Measurements from ENCODE around the gene DCP1B. TPM values are rescaled to one million over a fixed set of nuclear protein-coding genes. Genes with fewer than 3 reads are reported as not detected.

DCP1B gene
- 10 to 100 TPM; 17.6 to 19.9 TPM for total RNA-seq

DNA sequence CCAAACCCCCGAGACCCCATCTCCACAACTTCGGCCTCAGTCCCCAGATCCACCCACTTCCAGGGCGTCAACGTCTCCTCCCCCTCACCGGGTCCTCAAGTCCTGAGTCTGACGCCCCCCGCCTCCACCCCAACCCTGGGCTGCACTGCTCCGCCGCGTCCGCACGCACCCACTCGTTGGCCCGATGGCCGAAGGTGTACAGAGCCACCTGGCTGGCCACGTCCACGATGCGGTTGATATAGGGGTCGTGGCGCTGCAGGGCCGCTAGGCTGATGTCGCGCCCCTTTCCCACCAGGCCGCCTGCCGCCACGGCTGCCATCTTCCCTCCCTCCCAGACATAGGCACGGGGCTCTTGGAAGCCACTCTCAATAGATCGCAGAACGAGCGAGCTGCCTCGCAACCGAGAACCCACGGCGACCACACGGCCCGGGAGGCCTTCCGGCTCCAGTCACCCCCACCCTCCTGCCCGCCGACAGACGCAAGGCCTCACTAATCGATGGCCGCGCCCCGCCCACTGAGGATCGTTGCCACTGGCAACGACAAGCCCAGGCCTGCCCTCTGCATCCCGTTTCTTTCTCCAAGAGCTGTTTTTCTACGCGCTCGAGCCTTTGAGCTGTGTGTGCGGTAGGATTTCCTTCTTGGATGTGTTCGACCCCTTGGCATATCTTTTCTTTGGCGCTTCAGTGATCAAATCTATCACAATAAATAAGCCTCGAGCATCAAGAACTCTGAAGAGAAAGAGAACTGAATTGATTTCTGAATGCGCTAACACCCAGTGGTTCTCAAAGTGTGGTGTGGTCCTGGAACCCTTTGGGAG, at the start of gene DCP1B:
DCP1B (minus strand) TSS at position 345 of the 817 bp plus-strand sequence; CDS start at position 319, 26 bp downstream.
- DNase-seq (peak; percentile 96), ATAC-seq (replicated peaks in 1 of 2) (peak; percentile 100)
- H3K9me3 Mint-ChIP-seq, result no peaks in the 10 kb centered on the region
- H3K4me1 Mint-ChIP-seq (ENCODE audit: low read depth), result peaks cover 37% of the 10 kb centered on the region
- no peaks in the 10 kb centered on the region for H3K27me3 Mint-ChIP-seq (ENCODE audit: low read depth)
- H3K27ac Mint-ChIP-seq, result peak within 1 kb of the TSS; percentile 98
- H3K36me3 Mint-ChIP-seq (ENCODE audit: insufficient read depth in 2 of 2), result peaks cover 6% of the 10 kb centered on the region in 2 donors
- peak within 1 kb of the TSS; percentile 99 for H3K4me3 Mint-ChIP-seq

DNA sequence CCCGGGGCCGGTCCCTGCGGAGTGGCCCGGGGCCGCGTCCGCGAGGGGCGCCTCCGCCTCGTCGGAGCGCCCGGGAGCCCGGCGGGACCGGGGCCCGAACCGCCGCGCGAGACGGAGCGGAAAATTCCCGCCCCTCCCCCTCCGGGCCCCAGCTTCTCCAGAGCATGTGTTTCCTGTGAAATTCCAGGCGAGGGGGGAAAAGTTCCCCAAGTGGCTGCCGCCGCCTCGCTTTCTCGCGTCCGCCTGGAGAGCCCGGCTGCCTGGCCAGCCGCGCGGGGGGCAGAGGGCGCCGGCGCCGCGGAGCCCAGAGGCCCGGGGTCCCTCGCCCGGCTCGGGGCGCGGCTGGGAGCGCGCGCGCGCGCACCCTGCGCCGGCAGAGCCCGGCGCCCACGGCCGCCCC, 49.4 kb upstream of the DCP1B start:
- no peak overlapping the region for H3K27ac Mint-ChIP-seq
- H3K4me3 Mint-ChIP-seq, result no peak overlapping the region

DNA sequence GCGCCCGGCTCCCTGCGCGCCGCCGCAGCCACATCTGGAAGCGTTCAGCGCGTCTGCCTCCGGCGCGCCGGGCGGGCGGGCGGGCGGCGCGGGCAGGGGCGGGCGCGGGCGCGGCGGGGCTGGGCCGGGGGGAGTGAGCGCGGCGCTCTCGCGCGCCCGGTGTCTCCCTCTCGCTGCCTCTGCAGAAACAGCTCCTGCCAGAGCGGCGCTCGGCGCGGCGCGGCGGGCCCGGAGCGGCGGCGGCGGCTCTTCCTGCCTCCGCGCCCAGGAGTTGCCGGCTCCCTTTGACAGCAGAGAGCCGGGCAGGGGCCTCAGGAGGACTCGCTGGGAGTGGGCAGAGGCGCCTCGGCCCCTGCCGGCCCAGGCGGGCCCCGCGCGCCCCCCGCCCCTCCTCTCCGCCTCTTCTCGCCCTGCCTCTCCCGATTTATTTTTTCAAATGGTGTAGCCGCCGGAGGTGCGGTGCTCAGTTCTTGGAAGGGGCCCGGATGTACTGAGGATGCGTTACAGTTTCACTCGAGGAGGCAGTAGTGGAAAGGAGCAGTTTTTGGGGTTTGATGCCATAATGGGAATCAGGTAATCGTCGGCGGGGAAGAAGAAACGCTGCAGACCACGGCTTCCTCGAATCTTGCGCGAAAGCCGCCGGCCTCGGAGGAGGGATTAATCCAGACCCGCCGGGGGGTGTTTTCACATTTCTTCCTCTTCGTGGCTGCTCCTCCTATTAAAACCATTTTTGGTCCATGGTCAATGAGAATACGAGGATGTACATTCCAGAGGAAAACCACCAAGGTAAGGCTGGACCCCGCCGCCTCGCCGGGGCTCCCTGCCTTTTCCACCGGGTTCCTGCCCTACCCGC, 48.8 kb upstream of the DCP1B start, which contains the start of gene CACNA1C:
CACNA1C (plus strand) TSS at position 162 of the 853 bp plus-strand sequence; CDS start at position 738, 576 bp downstream.
- Mint-ChIP-seq H3K36me3 (ENCODE audit: insufficient read depth in 2 of 2) (peaks cover 0 to 4% of the 10 kb centered on the region in 2 donors), H3K4me3 (peak within 1 kb of the TSS; percentile 84 to 87), H3K4me1 (ENCODE audit: low read depth) (peaks cover 9% of the 10 kb centered on the region), H3K9me3 (no peaks in the 10 kb centered on the region), H3K27ac (no peak within 1 kb of the TSS), H3K27me3 (ENCODE audit: low read depth) (peaks cover 78% of the 10 kb centered on the region)
- ATAC-seq (replicated peaks in 1 of 2) (peak; percentile 86 to 91), DNase-seq (peak; percentile 59 to 71)

More for the DNA sequence above, 49.4 kb upstream of the DCP1B start:
- DNase-seq (no peak), ATAC-seq (replicated peaks in 1 of 2) (no peak)
- H3K36me3 Mint-ChIP-seq (ENCODE audit: insufficient read depth in 2 of 2), result peaks cover 0 to 4% of the 10 kb centered on the region in 2 donors
- H3K4me1 Mint-ChIP-seq (ENCODE audit: low read depth), result peaks cover 9% of the 10 kb centered on the region
- H3K9me3 Mint-ChIP-seq, result no peaks in the 10 kb centered on the region
- H3K27me3 Mint-ChIP-seq (ENCODE audit: low read depth), result peaks cover 78% of the 10 kb centered on the region

DNA sequence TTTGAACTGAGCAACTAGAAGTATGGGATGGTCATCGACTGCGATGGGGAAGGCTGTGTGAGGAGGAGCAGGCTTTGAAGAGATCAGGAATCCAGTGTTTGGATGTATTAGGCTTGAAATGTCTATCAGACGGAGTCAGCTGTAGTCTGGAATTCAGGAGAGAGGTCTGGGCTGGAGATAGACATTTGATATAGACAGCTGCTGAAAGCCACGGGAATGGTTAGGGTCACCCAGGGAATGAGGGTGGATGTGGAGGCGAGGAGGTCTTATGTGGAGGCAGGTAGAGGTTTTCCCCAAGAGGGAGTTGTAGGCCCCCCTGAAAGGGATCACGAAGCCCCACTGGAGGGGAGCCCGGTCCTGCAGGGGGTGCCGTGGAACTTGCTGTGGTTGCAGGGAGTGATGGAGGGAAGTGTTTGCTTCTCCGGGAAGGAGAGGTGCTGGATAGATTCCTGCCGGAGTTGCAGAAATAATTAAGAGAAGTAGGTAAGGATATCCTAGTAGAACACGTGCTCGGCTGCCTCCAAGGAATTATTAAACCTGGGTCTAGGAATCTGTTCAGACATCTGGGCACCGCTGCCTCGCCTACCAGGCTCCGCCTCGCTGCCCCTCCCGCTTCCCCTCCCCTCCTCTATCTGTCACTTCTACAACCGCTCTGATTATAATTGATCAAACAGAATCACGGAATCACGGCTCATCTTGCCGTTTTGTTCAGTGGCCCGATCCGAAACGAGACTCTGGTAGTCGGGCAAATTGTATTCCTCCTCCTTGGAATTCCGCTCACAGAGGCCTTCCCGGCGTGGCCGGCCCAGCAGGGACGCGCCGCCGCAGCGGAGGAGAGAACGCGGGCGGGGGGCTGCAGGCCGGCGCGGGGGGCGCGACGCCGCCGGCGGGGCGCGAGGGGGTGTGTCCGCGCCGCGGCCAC, 47.7 kb upstream of the DCP1B start:
- Mint-ChIP-seq H3K4me1 (ENCODE audit: low read depth) (peaks cover 9% of the 10 kb centered on the region), H3K36me3 (ENCODE audit: insufficient read depth in 2 of 2) (peaks cover 0 to 4% of the 10 kb centered on the region in 2 donors), H3K9me3 (no peaks in the 10 kb centered on the region), H3K27me3 (ENCODE audit: low read depth) (peaks cover 76% of the 10 kb centered on the region), H3K4me3 (peak overlapping the region; percentile 14 to 74), H3K27ac (no peak overlapping the region)
- DNase-seq (no peak), ATAC-seq (replicated peaks in 1 of 2) (no peak)

DNA sequence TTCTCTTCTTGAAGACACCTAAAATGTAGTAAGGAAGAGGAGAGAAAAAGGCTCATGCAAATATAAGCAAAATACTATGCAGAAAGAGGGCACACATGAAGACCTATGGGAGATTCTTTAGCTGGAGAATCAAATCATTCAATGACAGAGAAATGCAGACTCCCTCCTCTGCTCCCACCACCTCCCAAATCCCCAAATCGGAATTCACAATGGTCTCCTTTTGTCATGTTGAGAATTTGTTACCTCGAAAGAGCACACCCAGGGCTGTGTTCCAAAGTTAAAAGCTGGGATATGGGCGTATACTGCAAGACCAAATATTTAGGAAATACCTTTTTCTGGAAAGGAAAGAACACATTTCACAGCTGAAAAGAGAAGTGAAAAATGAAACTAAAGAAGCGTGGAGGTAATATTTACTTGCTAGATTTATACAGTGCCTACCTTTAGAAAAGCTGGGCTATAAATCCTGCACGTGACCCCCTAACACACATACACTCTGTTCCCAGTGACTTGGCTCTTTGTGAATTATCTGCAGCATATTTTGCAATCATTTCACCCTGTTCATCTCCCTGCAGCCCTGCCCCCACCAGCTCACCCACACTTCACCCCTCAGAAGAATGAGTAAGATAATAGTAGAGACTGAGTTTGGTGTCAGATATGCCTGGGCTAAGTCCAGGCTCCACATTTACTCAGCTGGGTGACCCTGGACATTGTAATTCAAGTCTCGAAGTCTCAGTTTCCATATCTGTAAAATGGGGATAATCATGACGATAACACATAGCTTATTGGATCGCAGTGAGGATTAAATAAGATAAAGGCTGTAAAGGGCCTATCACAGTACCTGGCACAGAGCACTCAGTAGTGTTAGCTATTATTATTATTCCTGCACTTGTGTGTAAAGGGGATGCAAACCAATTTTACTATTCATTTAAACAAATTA, 45.6 kb upstream of the DCP1B start:
- no peak for ATAC-seq (replicated peaks in 1 of 2)

DNA sequence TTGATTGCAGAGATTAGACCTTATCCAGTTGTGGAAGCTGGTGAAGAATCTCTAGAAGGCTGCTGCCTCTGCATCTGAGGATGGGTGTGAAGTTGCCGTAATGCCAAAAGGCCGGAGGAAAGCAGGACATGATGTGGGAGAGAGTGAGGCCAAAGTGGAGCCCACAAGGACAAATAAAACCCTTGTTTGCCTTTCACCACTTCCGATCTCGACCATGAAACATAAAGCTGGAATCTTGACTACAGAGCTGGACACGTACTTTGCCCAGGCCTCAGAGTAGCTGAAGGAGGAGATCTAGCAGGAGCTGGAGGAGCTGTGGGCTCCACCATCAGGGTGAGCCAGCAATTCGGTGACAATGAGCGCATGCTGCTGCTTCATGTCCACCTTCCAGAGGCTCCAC, 43.5 kb upstream of the DCP1B start:
- no peaks in the 10 kb centered on the region for H3K4me1 Mint-ChIP-seq (ENCODE audit: low read depth)
- no peak overlapping the region for H3K4me3 Mint-ChIP-seq
- H3K27me3 Mint-ChIP-seq (ENCODE audit: low read depth), result peaks cover 63% of the 10 kb centered on the region
- ATAC-seq (replicated peaks in 1 of 2), result no peak
- no peak for DNase-seq
- H3K36me3 Mint-ChIP-seq (ENCODE audit: insufficient read depth in 2 of 2), result no peaks in the 10 kb centered on the region
- no peaks in the 10 kb centered on the region for H3K9me3 Mint-ChIP-seq
- H3K27ac Mint-ChIP-seq, result no peak overlapping the region

More for the DNA sequence above, 45.6 kb upstream of the DCP1B start:
- Mint-ChIP-seq H3K9me3 (no peaks in the 10 kb centered on the region), H3K36me3 (ENCODE audit: insufficient read depth in 2 of 2) (peaks cover 0 to 4% of the 10 kb centered on the region in 2 donors), H3K4me3 (no peak overlapping the region), H3K4me1 (ENCODE audit: low read depth) (peaks cover 8% of the 10 kb centered on the region), H3K27me3 (ENCODE audit: low read depth) (peaks cover 68% of the 10 kb centered on the region), H3K27ac (no peak overlapping the region)
- no peak for DNase-seq

DNA sequence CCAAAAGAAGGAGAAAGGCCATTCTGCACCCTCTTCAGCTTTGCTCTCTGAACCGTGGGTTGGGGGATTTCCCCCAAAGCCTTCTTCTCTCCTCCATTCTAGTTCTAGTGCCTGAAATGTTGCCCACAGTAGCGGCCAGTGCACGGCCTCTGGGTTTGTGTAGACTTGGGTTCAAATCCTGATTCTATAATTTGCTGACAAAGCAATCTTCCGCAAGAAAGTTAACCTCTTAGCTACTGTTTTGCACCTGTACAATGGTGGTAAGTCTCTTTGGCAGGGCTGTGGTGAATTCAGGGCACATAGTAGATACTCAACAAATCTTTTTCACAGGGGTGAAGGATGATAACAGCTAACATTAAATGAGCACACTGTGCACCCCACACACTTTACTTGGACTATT, 42.7 kb upstream of the DCP1B start:
- H3K4me1 Mint-ChIP-seq (ENCODE audit: low read depth), result no peaks in the 10 kb centered on the region
- peaks cover 65% of the 10 kb centered on the region for H3K27me3 Mint-ChIP-seq (ENCODE audit: low read depth)
- no peaks in the 10 kb centered on the region for H3K36me3 Mint-ChIP-seq (ENCODE audit: insufficient read depth in 2 of 2)

DNA sequence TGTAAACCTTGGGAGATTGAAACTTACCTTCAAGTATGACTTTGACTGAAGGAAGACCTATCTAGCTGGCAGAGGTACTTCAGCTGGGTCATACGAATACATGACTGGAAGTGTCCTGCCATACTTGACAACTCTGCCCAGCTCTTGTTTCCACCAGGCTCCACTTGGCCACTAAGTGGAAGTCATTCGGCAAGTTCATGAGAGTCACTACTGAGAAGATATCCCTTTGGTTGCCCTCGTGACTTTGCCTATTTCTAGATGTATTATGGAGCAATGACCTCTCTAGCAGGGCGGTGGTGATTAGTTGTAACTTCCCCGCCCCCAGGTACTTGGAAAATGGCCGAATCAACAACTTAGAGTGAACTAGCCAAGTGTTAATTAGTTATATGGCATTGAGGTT, 39.9 kb upstream of the DCP1B start:
- H3K27ac Mint-ChIP-seq, result no peak overlapping the region

More for the DNA sequence above, 42.7 kb upstream of the DCP1B start:
- no peak for DNase-seq
- Mint-ChIP-seq H3K27ac (no peak overlapping the region), H3K9me3 (no peaks in the 10 kb centered on the region), H3K4me3 (no peak overlapping the region)
- ATAC-seq (replicated peaks in 1 of 2), result no peak

DNA sequence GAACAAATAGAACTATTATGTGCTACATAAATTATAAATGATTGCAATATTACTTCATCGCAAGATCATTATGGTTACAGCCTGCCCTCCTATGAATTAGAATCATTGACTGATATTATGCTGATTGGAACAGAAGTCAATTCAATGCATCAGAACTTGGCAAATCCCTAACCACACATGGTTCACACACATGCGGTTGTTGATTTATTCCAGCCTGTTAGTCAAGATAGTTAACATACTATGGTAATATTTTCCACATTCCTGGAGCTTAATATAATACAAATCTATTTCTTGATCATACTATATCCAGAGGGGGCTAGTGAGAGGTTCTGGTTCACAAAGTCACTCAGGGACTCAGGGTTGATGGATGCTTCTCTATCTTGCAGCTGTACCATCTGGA, 38.8 kb upstream of the DCP1B start:
- Mint-ChIP-seq H3K27me3 (ENCODE audit: low read depth) (peaks cover 40% of the 10 kb centered on the region), H3K4me1 (ENCODE audit: low read depth) (no peaks in the 10 kb centered on the region), H3K4me3 (no peak overlapping the region), H3K9me3 (no peaks in the 10 kb centered on the region), H3K27ac (no peak overlapping the region), H3K36me3 (ENCODE audit: insufficient read depth in 2 of 2) (no peaks in the 10 kb centered on the region)
- no peak for DNase-seq
- no peak for ATAC-seq (replicated peaks in 1 of 2)

More for the DNA sequence above, 39.9 kb upstream of the DCP1B start:
- Mint-ChIP-seq H3K36me3 (ENCODE audit: insufficient read depth in 2 of 2) (no peaks in the 10 kb centered on the region), H3K9me3 (no peaks in the 10 kb centered on the region), H3K4me1 (ENCODE audit: low read depth) (no peaks in the 10 kb centered on the region), H3K27me3 (ENCODE audit: low read depth) (peaks cover 49% of the 10 kb centered on the region), H3K4me3 (no peak overlapping the region)
- DNase-seq (no peak), ATAC-seq (replicated peaks in 1 of 2) (no peak)

DNA sequence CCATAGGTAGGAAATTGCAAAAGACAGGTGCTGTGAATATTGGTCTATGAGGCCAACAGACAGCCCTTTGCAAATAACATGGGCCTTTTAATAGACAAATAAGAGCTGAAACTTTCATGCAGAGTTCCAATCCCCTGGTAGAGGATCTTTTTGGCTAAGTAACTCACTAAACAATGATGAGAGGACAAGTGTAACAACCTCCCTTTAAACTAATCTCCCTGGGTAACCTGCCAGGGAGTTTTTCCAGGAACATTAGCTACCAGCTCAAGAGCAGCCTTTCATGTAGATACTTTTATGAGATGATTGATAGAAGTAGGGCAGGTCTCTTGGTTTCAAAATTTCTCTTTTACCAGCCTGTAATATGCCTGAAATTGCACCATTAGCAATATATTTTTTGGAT, 34.8 kb upstream of the DCP1B start:
- Mint-ChIP-seq H3K4me1 (ENCODE audit: low read depth) (peaks cover 17% of the 10 kb centered on the region), H3K4me3 (no peak overlapping the region), H3K9me3 (no peaks in the 10 kb centered on the region), H3K27me3 (ENCODE audit: low read depth) (peaks cover 47% of the 10 kb centered on the region), H3K36me3 (ENCODE audit: insufficient read depth in 2 of 2) (no peaks in the 10 kb centered on the region), H3K27ac (no peak overlapping the region)
- no peak for DNase-seq
- no peak for ATAC-seq (replicated peaks in 1 of 2)

DNA sequence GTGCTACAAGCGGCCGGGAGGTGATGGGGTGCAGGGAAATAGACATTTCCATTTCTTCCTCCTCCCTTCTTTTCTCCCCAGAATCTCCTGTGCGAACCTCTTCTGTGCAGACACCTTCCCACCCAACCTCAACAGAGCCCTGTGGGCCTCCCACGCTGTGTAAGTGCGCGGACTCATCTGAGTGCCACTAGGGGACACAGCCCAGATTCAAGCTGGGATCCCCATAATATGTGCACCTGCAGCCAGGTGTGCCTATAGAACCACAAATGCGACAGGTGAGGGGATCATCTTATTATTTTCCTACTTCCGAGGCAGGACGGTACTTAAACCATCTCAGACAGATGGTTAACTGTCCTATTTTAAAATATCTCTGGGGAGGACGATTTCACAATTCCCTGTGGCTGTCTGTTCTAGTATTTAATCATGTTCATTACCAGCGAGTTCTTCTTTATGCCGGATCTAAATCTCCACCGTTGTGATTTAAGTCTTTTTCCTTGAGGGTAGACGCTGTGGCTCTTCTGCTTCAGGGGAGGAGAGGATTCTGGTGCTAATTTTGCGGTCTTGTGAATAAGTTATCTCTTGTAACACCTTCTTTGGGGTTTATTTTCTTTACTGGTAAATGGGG, 31.3 kb upstream of the DCP1B start:
- H3K27me3 Mint-ChIP-seq (ENCODE audit: low read depth), result peaks cover 55% of the 10 kb centered on the region
- peak; percentile 16 for ATAC-seq (replicated peaks in 1 of 2)
- H3K9me3 Mint-ChIP-seq, result no peaks in the 10 kb centered on the region
- no peak overlapping the region for H3K27ac Mint-ChIP-seq
- H3K4me3 Mint-ChIP-seq, result peak overlapping the region; percentile 69 to 79
- no peaks in the 10 kb centered on the region for H3K36me3 Mint-ChIP-seq (ENCODE audit: insufficient read depth in 2 of 2)
- peaks cover 17% of the 10 kb centered on the region for H3K4me1 Mint-ChIP-seq (ENCODE audit: low read depth)
- DNase-seq, result no peak

All from activated T-cell treated with anti-CD3 and anti-CD28 coated beads, Interleukin-2, amount 50 U/mL, for 72 hours (primary cell).